ENCODE results near the gene DENND5A.
"Not testable (repeated sequence)": the region's sequence is repeated elsewhere in the genome, so short reads cannot be mapped to it uniquely, and the experiment has no call there.

The DENND5A gene

DNA sequence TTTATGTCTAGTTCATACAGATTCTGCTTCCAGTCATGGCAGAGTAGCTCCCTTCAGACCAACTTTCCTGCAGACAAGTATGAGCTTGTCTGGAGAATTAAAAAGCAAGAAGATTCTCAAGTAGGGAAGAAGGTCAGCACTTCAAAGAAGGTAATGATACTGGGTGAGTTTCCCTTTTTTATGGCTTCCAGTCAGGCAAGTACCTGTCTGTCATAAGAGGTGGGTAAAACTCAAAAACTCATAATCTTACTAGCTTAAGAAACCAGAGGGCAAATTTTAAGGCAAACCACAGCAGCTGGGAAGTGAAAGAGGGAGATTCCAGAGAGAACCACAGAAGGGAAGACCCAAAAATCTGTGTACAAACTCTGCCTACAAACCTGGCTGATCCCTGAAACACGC lies 54.2 kb downstream of the DENND5A start:
- peak; percentile 39 for DNase-seq

DNA sequence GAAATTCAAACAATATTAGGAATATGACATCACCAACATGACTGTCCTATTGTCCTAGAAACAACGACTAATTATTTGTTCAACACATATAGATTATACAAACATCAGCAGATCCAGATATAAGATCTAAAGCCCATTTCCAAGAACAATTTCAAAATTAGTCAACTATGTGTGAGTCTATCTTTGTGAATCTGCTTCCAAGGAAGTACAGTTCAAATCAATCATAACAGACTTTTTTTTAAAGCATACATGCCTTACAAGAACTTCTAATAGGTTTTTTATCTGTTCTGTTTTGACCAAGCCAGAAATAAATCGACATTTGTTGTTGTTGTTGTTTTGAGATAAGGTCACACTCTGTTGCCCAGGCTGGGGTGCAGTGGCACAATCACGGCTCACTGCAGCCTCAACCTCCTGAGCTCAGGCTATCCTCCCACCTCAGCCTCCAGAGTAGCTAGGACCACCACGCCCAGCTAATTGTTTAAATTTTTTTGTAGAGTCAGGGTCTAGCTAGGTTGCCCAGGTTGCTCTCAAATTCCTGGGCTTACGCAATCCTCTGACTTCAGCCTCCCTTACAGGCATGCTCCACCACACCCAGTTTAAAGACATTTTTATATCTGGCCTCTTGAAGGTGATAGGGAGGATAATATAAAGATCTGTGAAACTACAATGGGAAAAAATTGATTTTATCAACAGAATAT lies 54.8 kb downstream of the DENND5A start:
- DNase-seq = no peak

DNA sequence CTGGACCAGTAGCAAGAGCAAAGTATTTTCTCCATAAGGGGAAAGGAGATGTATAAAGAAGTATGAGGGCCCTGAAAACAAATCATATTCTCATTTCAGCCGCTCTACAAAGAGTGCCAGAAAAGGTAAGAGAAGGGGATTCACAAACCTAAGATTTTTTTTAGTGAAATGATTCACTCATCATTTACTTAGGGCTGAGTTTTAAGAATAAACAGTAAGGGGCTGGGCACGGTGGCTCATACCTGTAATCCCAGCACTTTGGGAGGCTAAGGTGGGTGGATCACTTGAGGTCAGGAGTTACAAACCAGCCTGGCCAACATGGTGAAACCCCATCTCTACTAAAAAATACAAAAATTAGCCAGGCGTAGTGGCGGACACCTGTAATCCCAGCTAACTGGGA lies 55.5 kb downstream of the DENND5A start:
- not testable (repeated sequence) for DNase-seq

DNA sequence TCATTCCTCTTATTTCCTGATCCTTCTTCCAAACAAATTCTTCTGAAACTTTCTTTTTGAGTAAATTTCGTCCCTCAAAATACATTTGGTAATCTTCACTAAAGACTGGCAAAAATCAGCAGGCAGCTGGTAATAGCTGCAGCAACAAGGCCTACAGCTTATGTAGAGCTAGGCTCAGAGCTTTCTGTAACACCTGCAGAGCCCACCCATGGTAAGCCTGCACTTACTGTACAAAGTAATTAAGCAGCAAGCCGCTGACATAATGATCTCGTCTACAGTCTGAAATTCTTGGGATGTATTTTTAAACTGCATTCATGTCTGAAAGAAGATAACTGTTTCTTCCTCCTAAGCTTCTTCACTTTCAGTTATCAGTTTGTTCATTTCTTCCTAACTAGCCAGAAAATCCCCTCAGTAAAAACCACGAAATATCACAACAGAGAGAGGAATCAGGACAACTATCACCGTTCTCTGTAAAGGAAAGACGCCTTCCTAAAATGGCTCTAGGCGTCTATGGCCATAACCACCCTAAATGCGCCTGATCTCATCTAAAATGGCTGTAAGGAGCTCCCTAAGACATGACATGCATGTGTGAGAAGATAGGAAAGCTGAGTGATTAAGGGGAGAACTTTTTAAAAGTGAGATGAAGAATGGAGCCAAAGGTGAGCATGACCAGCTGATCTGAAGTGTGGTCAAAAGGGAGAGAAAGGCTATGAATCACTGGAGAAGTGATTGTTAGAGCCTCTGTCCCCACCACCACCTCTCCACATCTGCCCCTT lies 56.2 kb downstream of the DENND5A start:
- no peak for DNase-seq

DNA sequence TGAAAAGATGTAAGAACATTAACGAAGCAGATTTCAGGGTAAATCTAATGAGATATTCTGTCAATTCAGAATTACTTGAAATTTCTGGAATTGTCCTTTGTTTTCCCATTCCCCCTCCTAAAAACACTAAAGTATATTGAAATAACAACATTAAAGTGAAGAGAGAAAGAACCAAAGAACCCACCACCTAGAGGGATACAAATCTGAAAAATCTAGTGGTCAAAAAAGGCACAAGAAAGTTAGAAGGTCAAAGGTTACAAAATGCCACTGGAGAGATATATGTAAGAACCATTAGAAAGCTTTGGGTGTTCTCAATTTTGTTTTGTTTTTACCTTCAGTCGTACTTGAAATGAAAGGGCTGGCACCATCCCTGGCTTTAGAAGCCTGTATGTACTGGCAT lies 57.9 kb downstream of the DENND5A start:
- no peak for DNase-seq

DNA sequence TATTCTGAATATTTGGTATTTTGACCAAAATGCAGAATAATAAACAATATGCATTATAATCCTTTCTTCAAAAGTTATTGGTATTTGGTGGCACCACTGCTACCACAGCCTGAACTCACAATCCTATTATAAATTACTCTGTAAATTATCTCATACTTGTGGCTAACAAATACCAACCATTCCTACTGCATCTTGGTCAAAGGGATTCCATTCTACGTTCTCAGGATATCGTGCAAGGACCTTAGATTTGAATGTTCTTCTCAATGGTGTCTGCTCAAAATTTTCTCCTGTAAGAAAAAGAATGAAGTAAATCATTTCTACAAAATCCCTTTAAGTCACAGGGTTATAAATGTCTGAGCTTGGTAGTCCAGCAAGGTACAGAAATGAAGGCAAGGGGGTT lies 58.7 kb downstream of the DENND5A start:
- peak; percentile 82 for DNase-seq

DNA sequence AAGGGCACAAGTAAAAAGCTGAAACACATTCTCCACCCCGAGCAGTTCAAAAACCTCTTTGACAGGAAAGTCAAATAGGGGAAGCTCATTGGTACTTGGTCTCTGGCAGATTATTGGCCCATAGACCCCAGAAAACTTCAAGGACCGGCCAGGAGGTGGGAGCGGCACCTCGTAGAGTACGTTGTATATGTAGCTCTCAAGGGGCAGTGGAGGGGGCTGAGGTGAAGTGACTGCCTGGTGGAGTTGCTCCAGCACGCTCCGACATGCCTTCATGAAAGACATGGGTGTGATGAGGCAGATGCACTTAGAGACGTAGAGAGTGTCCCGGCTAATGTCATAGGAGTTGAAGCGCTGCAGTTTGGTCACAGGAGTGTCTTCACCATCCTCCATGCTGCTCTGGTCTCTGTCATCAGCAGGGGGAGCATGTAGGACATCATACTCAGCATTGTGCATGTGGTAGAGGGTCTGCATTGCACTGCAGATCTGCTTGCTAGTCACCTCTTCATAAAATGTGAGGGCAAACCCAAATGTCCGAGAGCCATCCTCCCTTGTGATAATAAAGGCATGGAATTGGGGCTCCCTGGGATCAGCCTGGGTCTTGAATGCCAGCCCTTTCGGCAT lies 61.3 kb downstream of the DENND5A start:
- no peak for DNase-seq

DNA sequence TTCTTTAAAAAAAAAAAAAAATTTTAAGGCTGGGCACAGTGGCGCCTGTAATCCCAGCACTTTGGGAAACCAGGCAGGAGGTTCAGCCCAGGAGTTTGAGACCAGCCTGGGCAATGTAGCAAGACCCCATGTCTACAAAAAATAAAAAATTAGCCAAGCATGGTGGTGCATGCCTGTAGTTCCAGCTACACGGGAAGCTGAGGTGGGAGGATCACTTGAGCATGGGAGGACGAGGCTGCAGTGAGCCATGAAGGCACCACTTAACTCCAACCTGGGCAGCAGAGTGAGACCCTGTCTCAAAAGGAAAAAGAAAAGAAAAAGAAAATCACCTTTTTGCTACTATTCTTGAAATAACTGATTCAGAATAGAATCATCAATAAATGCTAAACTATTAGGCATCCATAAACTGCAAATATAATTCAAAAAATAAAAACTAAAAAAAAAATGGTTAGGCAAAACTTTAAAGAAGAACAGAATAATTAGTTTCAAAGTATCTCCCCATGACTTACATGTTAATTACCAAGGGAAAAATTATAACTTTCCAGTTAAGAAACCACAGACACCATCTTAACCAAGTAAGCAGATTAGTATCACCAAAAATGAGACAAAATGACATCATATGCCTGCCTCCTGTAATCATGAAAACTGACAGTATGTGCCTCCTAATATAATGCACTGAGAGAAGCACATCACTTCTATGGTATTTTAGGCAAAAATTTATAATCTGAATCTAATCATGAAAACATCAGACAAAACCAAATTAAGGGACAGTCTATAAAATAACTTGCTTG lies 63.6 kb downstream of the DENND5A start:
- no peak for DNase-seq

DNA sequence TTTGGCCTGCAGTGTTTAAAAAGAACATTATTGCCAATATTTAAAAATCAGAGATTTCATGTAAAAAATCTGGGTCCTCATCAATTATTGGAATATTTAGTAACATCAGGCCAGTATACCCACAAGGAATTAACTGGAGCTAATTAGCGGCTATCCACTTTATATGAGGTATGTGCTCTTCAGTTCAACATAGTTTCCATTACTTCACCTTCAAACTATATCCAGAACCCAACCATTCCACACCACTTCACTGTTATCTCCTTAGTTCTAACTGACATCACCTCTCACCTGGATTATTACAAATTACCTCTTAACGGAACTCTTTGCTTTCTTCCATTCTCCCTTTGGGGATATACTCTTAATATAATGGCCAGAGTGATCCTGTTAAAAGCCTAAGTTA lies 64.7 kb downstream of the DENND5A start:
- DNase-seq = no peak

DNA sequence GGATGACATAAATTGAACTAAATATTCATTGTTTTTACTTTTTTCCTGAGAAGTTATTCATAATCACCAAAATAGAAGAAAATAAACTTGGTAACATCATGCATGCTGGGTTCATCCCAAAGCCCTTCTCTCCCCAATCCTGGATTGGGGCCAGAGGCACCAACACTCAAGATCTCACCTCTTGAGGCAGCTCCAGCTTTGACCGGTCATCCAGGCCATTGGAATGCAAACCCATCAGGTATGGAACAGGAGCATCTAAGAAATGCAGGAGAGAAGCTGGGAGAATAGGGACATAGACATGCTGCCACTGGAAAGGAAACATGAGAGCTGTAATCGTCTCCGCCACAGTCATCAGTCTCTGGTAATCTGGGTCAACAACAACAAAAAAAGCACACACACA lies 71.8 kb downstream of the DENND5A start:
- no peak for DNase-seq

DNA sequence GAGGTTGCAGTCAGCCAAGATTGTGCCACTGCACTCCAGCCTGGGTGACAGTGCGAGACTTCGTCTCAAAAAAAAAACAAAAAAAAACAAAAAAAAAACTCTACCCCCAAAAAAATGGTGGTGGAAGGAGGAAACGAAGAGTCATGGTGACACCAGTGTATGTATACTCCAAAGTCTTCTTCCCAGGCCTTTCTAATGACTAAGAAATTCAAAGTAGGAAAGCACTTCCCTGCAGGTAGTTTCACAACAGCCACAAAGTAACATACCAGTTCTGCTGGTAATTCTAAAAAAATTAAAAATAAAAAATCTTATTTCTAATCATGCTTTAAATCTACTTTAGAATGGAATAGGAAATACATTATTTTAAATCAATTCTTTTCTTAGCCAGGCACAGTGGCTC lies 72.6 kb downstream of the DENND5A start:
- DNase-seq = no peak

DNA sequence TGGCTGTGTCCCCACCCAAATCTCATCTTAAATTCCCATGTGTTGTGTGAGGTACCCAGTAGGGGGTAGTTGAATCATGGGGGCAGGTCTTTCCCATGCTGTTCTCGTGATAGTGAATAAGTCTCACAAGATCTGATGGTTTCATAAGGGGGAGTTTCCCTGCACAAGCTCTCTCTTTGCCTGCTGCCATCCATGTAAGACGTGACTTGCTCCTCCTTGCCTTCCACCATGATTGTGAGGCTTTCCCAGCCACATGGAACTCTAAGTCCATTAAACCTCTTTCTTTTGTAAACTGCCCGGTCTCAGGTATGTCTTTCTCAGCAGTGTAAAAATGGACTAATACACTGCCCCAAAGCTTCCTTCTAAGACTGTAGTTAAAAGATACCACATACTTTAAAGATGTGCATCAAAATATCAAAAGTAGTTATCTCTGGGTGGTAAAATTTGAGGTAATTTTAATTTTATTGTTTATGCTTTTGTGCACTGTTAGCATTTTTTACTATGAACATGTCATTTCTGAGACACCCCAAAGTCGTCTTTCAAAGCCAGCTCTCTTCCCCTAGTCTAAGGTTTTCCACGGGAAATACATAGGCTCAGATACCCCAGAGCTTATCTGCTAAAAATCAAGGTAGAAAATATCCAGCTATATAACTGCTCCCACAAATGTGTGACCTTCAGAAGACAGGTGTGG lies 74.7 kb downstream of the DENND5A start:
- not testable (repeated sequence) for DNase-seq

DNA sequence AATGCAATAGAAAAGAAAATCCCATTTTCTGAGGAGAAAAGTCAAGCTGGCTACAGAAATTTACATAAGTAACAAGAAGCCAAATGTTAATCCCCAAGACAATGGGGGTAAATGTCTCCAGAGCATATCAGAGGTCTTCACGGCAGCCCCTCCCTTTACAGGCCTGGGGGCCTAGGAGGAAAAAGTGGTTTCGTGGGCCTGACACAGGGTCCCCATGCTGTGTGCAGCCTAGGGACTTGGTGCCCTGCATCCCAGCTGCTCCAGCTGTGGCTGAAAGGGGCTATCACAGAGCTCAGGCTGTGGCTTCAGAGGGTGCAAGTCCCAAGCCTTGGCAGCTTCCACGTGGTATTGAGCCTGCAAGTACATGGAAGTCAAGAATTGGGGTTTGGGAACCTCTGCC lies 76.3 kb downstream of the DENND5A start:
- DNase-seq = not testable (repeated sequence)

DNA sequence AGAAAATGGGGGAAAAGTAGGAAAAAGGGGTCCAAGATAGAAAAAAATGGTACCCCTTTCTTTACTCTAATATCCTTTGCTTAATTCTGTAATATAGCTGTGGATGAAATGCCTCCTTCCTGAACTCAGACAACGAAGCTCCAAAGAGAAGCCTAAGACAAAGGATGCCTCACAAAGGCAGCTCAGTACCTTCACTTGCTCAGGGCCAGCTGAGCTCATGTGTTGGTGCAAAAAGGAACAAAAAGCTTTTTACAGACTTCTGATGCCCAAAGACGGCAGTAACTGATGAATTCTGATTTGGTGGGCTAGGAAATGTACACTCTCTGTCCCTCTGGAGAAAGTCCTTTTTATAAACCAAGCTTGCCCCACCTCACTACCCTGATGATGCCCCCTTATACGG lies 77.5 kb downstream of the DENND5A start:
- no peak for DNase-seq

DNA sequence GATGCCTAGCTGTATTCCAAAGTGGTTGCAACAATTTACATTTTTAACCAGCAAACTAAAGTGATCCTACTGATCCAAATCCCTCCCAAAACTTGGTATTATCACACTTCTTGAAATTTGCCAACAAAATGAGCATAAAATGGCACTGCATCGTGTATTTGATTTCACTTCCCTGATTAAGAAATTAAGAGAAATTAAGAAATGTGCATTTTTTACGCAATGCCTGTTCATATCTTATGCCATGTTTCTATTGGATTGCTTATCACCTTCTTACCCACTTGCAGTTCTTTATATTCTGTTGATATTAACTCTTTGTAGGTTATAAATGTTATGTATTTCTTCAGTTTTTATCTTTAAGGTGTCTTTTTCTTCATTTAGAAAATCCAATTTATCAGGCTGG lies 80.6 kb downstream of the DENND5A start:
- no peak for DNase-seq

DNA sequence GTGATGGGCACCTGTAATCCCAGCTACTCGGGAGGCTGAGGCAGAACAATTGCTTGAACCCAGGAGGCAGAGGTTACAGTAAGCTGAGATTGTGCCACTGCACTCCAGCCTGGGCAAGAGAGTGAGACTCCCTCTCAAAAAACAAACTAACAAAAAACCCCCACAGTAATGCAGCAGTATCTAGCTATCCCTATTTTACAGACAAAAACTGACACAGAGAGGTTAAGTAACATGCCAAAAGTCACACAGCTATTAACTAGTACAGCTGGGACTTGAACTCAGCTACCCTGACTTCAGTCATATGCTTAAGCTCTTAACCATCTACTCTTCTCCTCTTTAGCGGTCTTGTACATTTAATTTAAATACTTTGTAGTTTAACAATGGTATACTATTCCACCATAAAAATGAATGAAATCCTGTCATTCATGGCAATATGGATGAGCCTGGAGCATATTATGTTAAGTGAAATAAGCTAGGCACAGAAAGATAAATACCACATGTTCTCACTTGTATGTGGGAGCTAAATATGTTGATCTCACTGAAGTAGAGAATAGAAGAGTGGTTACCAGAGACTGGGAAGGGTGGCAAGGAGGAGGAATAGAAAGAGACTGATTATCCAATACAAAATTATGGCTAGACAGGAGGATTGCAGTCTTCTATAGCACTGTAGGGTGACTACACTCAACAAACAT lies 82.8 kb downstream of the DENND5A start:
- no peak for DNase-seq

DNA sequence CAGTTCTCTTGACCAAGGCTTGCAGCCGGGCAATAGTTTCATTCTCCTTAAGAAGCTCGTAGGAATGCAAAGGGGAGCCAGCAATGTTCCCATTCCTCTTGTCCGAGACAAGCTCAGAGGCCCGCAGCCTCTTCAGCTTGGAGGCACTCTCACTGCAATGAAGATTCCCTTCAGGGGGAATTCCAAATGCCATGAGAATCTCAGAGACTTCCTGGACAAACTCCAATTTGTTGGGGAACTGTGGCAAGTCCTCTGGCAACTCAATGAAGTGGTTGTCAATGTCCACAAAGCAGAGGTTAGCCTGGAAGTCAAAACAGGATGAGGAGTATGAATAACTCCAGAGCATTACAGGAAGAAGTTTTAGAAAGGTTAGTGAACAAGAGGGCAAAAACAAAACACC lies 84.4 kb downstream of the DENND5A start:
- DNase-seq = peak; percentile 17

DNA sequence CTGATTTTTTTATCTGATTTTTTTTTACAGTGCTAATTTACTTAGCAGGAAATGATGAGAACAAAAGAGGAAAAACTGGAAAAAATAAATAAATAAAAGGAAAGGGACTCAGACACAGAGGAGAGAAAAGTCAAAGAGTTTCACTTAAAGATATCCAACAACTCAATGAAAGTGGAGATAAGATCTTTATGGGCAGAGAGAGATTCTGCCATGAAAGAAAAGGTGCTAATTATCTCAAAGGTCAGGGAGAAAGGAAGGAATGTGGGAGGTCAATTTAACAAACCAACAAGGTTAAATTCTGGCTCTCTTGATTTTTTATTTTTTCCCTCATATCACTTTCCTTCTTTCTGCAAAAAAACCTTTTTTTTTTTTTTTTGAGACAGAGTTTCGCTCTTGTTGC lies 86.0 kb downstream of the DENND5A start:
- no peak for DNase-seq

DNA sequence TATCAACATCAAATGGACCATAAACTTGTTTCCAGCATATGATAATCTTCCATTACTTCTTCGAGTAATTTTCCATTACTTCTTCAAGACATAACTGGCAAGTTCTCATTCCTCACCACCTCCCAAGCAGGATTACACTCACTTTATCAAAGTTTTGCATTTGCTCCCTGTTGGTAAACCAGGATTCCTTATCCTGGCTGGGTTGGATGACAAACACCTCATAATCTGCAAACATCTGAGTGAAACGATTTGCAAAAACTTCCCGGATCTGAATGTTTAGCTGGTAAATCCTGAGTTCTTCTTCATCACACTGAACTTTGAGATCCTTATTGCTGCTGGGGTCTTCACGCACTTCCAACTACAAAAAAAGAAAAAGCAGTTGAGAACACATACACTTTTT lies 86.4 kb downstream of the DENND5A start:
- no peak for DNase-seq

DNA sequence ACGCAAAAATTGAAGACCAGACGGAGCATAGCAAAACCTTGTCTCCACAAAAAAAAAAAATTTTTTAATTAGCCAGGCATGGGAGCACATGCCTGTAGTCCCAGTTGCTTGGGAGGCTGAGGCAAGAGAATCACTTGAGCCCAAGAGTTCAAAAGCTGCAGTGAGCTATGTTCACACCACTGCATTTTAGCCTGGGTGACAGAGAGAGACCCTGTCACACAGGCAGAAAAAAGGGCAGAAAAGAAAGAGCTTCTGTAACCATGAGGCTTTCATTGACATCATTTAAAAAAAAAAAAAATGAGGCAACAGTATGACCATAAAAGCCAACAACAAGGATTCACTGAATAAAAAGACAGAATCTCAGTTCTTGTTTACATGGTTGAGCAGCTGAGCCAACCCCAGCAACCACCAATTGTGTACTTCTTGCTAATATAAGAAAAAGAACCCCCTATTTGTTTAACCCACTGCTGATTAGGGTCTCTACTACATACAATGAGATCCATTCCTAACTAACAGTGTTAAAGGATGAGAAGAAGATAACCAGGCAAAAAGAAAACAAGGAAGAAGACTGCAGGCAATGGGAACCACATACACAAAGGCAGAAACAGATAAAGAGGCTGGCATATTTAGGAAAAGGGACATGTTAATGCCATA lies 87.6 kb downstream of the DENND5A start:
- DNase-seq = no peak

DNA sequence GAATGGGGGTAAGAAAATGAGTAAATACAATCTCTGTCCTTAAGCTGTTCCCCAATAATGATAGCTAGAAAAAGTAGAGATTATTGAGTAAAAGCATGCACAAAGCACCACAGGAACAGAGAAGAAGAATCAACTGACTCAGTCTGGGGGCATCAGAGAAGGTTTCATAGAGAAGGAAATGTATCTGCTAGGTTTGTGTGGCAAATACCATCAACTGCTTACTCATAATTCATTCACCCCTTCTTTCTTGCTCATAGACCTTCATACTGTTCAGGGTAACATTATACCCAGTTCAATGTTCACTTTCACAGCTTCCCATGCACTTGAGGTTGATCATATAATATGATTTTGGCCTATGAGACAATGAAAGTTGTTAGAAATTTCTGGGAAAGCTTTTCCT lies 88.6 kb downstream of the DENND5A start:
- no peak for DNase-seq

Measured in fibroblast of skin of abdomen (primary cell).